GM21619 (cell line): Measurements from ENCODE around the gene ATP13A2.
"Not testable (repeated sequence)": the region's sequence is repeated elsewhere in the genome, so short reads cannot be mapped to it uniquely, and the experiment has no call there.

Experiments used
- ATAC-seq: cut with Tn5 transposase; IDR thresholded peaks from one replicate; pipeline ENCODE4 v1.9.1; 2021; ENCODE audit not compliant: unreplicated experiment

Gene ATP13A2

GRCh38 chr1:16965486-16966067 lies 46.2 kb downstream of the ATP13A2 start:
- ATAC-seq, result no peak

GRCh38 chr1:16964169-16964568 lies 47.6 kb downstream of the ATP13A2 start:
- ATAC-seq, result not testable (repeated sequence)

- no peak for ATAC-seq
These were observed 50.2 kb downstream of the ATP13A2 start for GRCh38 chr1:16961297-16962133.

GRCh38 chr1:16960560-16961296 lies 51.0 kb downstream of the ATP13A2 start:
- ATAC-seq, result no peak

- ATAC-seq, result no peak
These were observed 53.3 kb downstream of the ATP13A2 start for GRCh38 chr1:16958475-16958874.

- ATAC-seq, result no peak
These were observed 54.0 kb downstream of the ATP13A2 start for GRCh38 chr1:16957731-16958130.

- ATAC-seq, result no peak
These were observed 55.0 kb downstream of the ATP13A2 start for GRCh38 chr1:16956775-16957174.

GRCh38 chr1:16955186-16955585 lies 56.5 kb downstream of the ATP13A2 start:
- no peak for ATAC-seq

GRCh38 chr1:16954579-16954978 lies 57.1 kb downstream of the ATP13A2 start:
- no peak for ATAC-seq

- not testable (repeated sequence) for ATAC-seq
These were observed 59.4 kb downstream of the ATP13A2 start for GRCh38 chr1:16952376-16952775.

- not testable (repeated sequence) for ATAC-seq
These were observed 62.7 kb downstream of the ATP13A2 start for GRCh38 chr1:16949026-16949425.

GRCh38 chr1:16948282-16948891 lies 63.3 kb downstream of the ATP13A2 start:
- not testable (repeated sequence) for ATAC-seq

- ATAC-seq, result no peak
These were observed 65.1 kb downstream of the ATP13A2 start for GRCh38 chr1:16946646-16947045.

- ATAC-seq, result not testable (repeated sequence)
These were observed 65.5 kb downstream of the ATP13A2 start for GRCh38 chr1:16946185-16946584.

- ATAC-seq, result not testable (repeated sequence)
These were observed 66.2 kb downstream of the ATP13A2 start for GRCh38 chr1:16945512-16945911.

- ATAC-seq, result no peak
These were observed 67.7 kb downstream of the ATP13A2 start for GRCh38 chr1:16944038-16944437.

GRCh38 chr1:16939386-16940180 lies 72.1 kb downstream of the ATP13A2 start:
- not testable (repeated sequence) for ATAC-seq

- no peak for ATAC-seq
These were observed 73.1 kb downstream of the ATP13A2 start for GRCh38 chr1:16938351-16939321.

GRCh38 chr1:16936580-16936979 lies 75.1 kb downstream of the ATP13A2 start:
- ATAC-seq, result not testable (repeated sequence)
